ENCODE results near the gene AUTS2.

Gene AUTS2

DNA sequence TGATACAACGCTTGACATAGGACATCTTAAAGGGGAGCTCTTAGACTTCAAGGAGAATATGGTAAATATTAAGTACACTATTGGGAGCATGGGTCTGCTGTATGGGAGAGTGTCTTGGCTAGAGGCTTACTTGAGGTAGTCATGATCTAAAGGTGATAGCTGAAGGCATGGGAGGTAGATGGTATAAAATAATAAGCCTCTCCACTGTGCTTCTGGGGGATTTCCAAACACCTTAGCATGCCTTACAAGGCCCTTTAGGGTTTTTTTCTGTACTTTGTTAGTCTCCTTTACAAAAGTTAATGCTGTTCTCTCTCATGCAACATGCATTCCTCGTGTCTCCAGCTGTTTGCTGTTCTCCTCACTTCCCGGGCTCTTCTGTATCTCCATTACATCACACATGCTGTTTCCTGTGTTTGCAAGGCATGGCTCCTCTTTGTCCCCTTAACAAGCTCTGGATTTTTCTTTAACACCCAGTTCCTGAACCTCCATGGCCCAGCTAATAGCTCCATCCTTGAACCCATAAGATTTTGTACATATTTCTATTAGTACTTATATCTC, 449.7 kb downstream of the AUTS2 start:
- Histone ChIP-seq H3K9me3 (no peaks in the 10 kb centered on the region), H3K27me3 (no peaks in the 10 kb centered on the region), H3K36me3 (no peaks in the 10 kb centered on the region), H3K4me3 (ENCODE audit: low read depth in 1 of 2, low read length in 1 of 2) (no peak overlapping the region), H3K27ac (no peak overlapping the region), H3K4me1 (ENCODE audit: control insufficient read depth in 1 of 2, insufficient read depth in 1 of 2, low read depth in 1 of 2, low read length in 1 of 2) (no peaks in the 10 kb centered on the region)
- TF ChIP-seq, protein P1, sequence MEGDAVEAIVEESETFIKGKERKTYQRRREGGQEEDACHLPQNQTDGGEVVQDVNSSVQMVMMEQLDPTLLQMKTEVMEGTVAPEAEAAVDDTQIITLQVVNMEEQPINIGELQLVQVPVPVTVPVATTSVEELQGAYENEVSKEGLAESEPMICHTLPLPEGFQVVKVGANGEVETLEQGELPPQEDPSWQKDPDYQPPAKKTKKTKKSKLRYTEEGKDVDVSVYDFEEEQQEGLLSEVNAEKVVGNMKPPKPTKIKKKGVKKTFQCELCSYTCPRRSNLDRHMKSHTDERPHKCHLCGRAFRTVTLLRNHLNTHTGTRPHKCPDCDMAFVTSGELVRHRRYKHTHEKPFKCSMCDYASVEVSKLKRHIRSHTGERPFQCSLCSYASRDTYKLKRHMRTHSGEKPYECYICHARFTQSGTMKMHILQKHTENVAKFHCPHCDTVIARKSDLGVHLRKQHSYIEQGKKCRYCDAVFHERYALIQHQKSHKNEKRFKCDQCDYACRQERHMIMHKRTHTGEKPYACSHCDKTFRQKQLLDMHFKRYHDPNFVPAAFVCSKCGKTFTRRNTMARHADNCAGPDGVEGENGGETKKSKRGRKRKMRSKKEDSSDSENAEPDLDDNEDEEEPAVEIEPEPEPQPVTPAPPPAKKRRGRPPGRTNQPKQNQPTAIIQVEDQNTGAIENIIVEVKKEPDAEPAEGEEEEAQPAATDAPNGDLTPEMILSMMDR (IDR thresholded peaks at IDR 0.05) = no peak

DNA sequence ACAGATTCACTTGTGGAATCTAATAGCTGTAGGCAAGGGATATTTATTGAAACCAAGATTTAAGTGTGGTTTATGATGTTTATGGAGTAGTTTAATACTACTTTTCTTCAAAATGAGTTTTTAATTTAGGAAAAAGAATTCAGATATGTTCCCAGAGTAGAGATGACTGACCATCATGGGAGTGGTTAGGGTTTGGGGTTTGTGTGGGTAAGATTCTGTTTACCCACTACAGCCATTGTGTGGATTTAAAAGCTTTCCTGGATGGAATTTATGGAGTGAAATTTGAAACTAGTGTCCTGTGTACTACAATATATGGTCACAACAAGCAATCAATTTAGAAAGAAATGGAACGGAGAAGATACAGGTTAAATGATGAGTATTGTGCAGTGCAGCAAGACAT, 453.5 kb downstream of the AUTS2 start:
- no peaks in the 10 kb centered on the region for H3K9me3 ChIP-seq
- H3K4me3 ChIP-seq (ENCODE audit: low read depth in 1 of 2, low read length in 1 of 2) = no peak overlapping the region
- no peaks in the 10 kb centered on the region for H3K27me3 ChIP-seq
- H3K4me1 ChIP-seq (ENCODE audit: control insufficient read depth in 1 of 2, insufficient read depth in 1 of 2, low read depth in 1 of 2, low read length in 1 of 2) = no peaks in the 10 kb centered on the region
- H3K27ac ChIP-seq = no peak overlapping the region
- no peaks in the 10 kb centered on the region for H3K36me3 ChIP-seq
- TF ChIP-seq, protein P1 (IDR thresholded peaks at IDR 0.05) = no peak

DNA sequence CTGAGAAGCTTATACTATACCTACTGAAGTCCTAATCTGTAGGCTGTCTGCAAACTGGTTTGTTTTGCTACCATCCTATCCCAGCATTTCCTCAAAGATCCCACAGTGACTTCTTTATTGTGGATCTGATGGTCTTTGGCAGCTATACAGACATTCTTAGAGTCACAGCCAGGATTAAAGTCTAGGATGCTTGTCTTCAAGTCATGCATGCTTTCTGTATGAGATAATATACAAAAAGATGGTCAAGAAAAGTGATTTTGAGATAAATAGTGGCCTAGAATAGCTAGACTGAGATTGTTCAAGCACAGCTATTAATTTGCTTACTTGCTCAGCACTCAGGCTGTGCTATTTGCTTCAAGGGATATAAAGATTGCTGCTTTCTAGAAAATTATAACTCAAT, 454.4 kb downstream of the AUTS2 start:
- H3K4me1 ChIP-seq (ENCODE audit: control insufficient read depth in 1 of 2, insufficient read depth in 1 of 2, low read depth in 1 of 2, low read length in 1 of 2) = no peaks in the 10 kb centered on the region
- no peaks in the 10 kb centered on the region for H3K36me3 ChIP-seq
- H3K27me3 ChIP-seq = no peaks in the 10 kb centered on the region
- no peak overlapping the region for H3K4me3 ChIP-seq (ENCODE audit: low read depth in 1 of 2, low read length in 1 of 2)
- H3K27ac ChIP-seq = no peak overlapping the region
- TF ChIP-seq, protein P1 (IDR thresholded peaks at IDR 0.05) = no peak
- H3K9me3 ChIP-seq = no peaks in the 10 kb centered on the region

DNA sequence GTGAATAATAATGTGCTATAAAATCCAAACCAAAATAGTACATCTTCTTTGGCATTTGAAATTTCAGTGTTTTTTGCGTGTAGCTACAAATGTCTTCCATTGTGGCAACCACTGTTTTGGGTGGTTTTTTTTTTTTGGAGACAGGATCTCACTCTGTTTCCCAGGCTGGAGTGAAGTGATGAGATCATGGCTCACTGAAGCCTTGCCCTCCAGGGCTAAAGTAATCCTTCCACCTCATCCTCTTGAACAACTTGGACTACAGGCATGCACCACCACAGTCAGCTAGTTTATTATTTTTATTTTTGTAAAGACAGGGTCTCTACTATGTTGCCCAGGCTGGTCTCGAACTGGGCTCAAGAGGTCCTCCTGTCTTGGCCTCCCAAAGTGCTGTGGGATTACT, 455.1 kb downstream of the AUTS2 start:
- Histone ChIP-seq H3K36me3 (no peaks in the 10 kb centered on the region), H3K27ac (no peak overlapping the region), H3K4me1 (ENCODE audit: control insufficient read depth in 1 of 2, insufficient read depth in 1 of 2, low read depth in 1 of 2, low read length in 1 of 2) (no peaks in the 10 kb centered on the region), H3K4me3 (ENCODE audit: low read depth in 1 of 2, low read length in 1 of 2) (no peak overlapping the region), H3K27me3 (no peaks in the 10 kb centered on the region), H3K9me3 (no peaks in the 10 kb centered on the region)
- TF ChIP-seq, protein P1 (IDR thresholded peaks at IDR 0.05) = no peak

DNA sequence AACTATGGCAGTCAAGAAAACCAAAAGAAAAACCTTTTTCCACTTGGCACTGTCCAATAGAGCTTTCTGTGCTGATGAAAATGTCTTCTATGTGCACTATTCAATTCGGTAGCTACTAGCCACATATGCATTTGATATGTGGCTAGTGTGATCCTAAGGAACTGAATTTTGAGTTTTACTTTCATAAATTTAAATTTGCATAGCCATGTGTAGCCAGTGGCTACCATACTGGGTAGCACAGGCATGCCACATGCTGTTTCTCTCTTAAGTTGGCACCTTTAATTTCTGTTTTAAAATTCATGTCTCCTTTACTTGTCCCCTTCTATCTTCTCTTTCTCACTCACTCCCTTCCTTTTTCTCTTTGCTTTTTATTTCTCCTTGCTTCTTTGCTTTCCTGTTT, 455.7 kb downstream of the AUTS2 start:
- no peaks in the 10 kb centered on the region for H3K4me1 ChIP-seq (ENCODE audit: control insufficient read depth in 1 of 2, insufficient read depth in 1 of 2, low read depth in 1 of 2, low read length in 1 of 2)
- H3K4me3 ChIP-seq (ENCODE audit: low read depth in 1 of 2, low read length in 1 of 2) = no peak overlapping the region
- TF ChIP-seq, protein P1 (IDR thresholded peaks at IDR 0.05) = no peak
- H3K27me3 ChIP-seq = no peaks in the 10 kb centered on the region
- H3K36me3 ChIP-seq = no peaks in the 10 kb centered on the region
- H3K27ac ChIP-seq = no peak overlapping the region
- H3K9me3 ChIP-seq = no peaks in the 10 kb centered on the region

DNA sequence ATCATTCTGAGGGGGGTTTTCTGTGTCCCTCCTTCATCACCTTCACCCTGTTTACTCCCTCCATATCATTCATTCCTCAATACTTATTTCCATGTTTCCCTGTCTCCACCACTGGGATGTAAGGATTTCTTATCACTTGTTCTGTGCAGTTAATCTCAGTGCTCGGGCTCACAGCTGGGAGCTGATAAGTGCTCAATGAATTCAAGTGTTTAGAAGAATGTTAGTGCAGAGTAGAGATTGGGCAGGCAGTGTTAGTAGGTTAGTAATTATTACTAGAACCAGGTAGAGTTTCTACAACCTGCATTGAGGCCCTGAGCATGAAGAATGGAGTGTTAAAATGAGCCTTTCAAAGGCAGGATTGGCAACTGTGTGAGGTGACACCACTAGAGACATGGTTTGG, 458.1 kb downstream of the AUTS2 start:
- no peak overlapping the region for H3K27ac ChIP-seq
- no peak overlapping the region for H3K4me3 ChIP-seq (ENCODE audit: low read depth in 1 of 2, low read length in 1 of 2)
- no peaks in the 10 kb centered on the region for H3K9me3 ChIP-seq
- no peaks in the 10 kb centered on the region for H3K27me3 ChIP-seq
- H3K4me1 ChIP-seq (ENCODE audit: control insufficient read depth in 1 of 2, insufficient read depth in 1 of 2, low read depth in 1 of 2, low read length in 1 of 2) = no peaks in the 10 kb centered on the region
- TF ChIP-seq, protein P1 (IDR thresholded peaks at IDR 0.05) = no peak
- no peaks in the 10 kb centered on the region for H3K36me3 ChIP-seq

All from neutrophil (primary cell).